Hepatocyte (in vitro differentiated cells): Measurements from ENCODE around the gene ETFBKMT. TPM values are rescaled to one million over a fixed set of nuclear protein-coding genes. Genes with fewer than 3 reads are reported as not detected.
"Not testable (repeated sequence)": the region's sequence is repeated elsewhere in the genome, so short reads cannot be mapped to it uniquely, and the experiment has no call there.

Experiments
- DNase-seq: peaks from one replicate; pipeline ENCODE4 v3.0.0-alpha.2; 2016; ENCODE audit warnings: low spot score
- H2AFZ ChIP-seq: fragments of 200-600 bp; sonication (generic); 2 replicates; pipeline ENCODE4 v1.6.0; 2016; ENCODE audit warnings: antibody characterized with exemption, mild to moderate bottlenecking
- H3K27ac ChIP-seq: fragments of 200-600 bp; sonication (generic); 2 replicates; pipeline ENCODE4 v1.5.1; 2016; ENCODE audit warnings: mild to moderate bottlenecking
- H3K27me3 ChIP-seq: fragments of 200-600 bp; sonication (generic); 2 replicates; pipeline ENCODE4 v1.6.1; 2016
- H3K36me3 ChIP-seq: fragments of 200-600 bp; sonication (generic); replicated peaks from 2 replicates; pipeline ENCODE4 v1.5.1; 2016; ENCODE audit warnings: low read depth; ENCODE audit not compliant: insufficient read depth
- H3K4me1 ChIP-seq: fragments of 200-600 bp; sonication (generic); 2 replicates; pipeline ENCODE4 v1.5.1; 2016; ENCODE audit warnings: mild to moderate bottlenecking, moderate library complexity; ENCODE audit not compliant: insufficient read depth
- H3K4me2 ChIP-seq: fragments of 200-600 bp; sonication (generic); 2 replicates; pipeline ENCODE4 v1.6.0; 2016
- H3K4me3 ChIP-seq: fragments of 200-600 bp; sonication (generic); 2 replicates; pipeline ENCODE4 v1.5.1; 2016; ENCODE audit warnings: mild to moderate bottlenecking
- H3K79me2 ChIP-seq: fragments of 200-600 bp; sonication (generic); 2 replicates; pipeline ENCODE4 v1.6.0; 2017; ENCODE audit warnings: mild to moderate bottlenecking
- H3K9me2 ChIP-seq: fragments of 200-600 bp; sonication (generic); replicated peaks from 2 replicates; pipeline ENCODE4 v1.6.0; 2017; ENCODE audit warnings: mild to moderate bottlenecking; ENCODE audit not compliant: insufficient read depth
- H3K9me3 ChIP-seq: fragments of 200-600 bp; sonication (generic); 2 replicates; pipeline ENCODE4 v1.5.1; 2016; ENCODE audit warnings: low read depth, mild to moderate bottlenecking
- H4K20me1 ChIP-seq: fragments of 200-600 bp; sonication (generic); 2 replicates; pipeline ENCODE4 v1.6.0; 2016; ENCODE audit warnings: mild to moderate bottlenecking; ENCODE audit not compliant: insufficient read depth, poor library complexity, severe bottlenecking
- EZH2 ChIP-seq: fragments of 200-600 bp; sonication (generic); IDR thresholded peaks from 2 replicates; pipeline ENCODE4 v1.6.1; 2016; ENCODE audit warnings: antibody characterized with exemption, mild to moderate bottlenecking, borderline replicate concordance
- EZH2phosphoT487 ChIP-seq: fragments of 200-600 bp; sonication (generic); IDR thresholded peaks from one replicate; pipeline ENCODE4 v1.6.1; 2018; ENCODE audit warnings: antibody characterized with exemption, mild to moderate bottlenecking, low read depth, moderate library complexity; ENCODE audit not compliant: unreplicated experiment, severe bottlenecking
- WGBS: methylation state at CpG from one replicate; pipeline ENCODE4 v1.1.6; 2016; ENCODE audit warnings: low lambda C conversion rate; ENCODE audit errors: missing lambda C conversion rate; 5-methylcytosine and 5-hydroxymethylcytosine counted together
- polyA plus RNA-seq: library from polyadenylated mRNA; unstranded; fragments of >200 nt; fragmentation: Nextera tagmentation; extraction: Ambion mirVana; gene quantifications from 2 replicates; pipeline ENCODE4 v1.2.1, GENCODE V29; 2016
- total RNA-seq: library from RNA; depleted of rRNA; stranded (reverse); fragments of >200 nt; gene quantifications from 2 replicates; pipeline ENCODE4 v1.2.3, GENCODE V29; 2014
- TF ChIP-seq, protein P1 (sequence below): fragments of 200-600 bp; sonication (generic); IDR thresholded peaks from 2 replicates; pipeline ENCODE4 v1.5.1; 2016; ENCODE audit warnings: antibody characterized with exemption, mild to moderate bottlenecking; ENCODE audit not compliant: poor library complexity

Gene ETFBKMT
- total and polyA plus RNA-seq, 2 experiments from 2014 or later: 4.7 to 4.9 TPM

DNA sequence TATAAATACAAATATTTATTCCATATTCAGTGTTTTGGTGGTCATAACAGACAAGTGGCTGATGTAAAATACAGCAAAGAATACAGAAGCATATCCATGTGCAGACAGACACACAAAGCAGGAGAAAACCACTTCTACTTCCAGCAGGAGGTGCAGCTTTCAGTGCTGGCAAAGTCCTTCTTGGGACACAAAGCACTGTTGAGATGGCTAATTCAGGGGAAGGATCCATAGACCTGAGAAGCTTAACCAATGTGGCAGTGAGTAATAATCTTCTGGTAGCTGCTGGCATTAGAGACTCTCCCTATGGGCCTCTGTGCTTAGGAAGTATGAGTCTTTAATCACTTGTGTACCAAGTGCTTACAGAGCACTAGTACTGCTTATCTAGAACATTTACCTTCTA is 42.6 kb downstream of the ETFBKMT start:
- H4K20me1 ChIP-seq: no peaks in the 10 kb centered on the region
- no peaks in the 10 kb centered on the region for H3K27me3 ChIP-seq
- H3K79me2 ChIP-seq: no peaks in the 10 kb centered on the region
- TF ChIP-seq, protein P1, sequence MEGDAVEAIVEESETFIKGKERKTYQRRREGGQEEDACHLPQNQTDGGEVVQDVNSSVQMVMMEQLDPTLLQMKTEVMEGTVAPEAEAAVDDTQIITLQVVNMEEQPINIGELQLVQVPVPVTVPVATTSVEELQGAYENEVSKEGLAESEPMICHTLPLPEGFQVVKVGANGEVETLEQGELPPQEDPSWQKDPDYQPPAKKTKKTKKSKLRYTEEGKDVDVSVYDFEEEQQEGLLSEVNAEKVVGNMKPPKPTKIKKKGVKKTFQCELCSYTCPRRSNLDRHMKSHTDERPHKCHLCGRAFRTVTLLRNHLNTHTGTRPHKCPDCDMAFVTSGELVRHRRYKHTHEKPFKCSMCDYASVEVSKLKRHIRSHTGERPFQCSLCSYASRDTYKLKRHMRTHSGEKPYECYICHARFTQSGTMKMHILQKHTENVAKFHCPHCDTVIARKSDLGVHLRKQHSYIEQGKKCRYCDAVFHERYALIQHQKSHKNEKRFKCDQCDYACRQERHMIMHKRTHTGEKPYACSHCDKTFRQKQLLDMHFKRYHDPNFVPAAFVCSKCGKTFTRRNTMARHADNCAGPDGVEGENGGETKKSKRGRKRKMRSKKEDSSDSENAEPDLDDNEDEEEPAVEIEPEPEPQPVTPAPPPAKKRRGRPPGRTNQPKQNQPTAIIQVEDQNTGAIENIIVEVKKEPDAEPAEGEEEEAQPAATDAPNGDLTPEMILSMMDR: peak; percentile 19
- no peak for TF ChIP-seq EZH2phosphoT487
- H3K9me3 ChIP-seq: no peaks in the 10 kb centered on the region
- no peaks in the 10 kb centered on the region for H3K4me1 ChIP-seq
- no peak overlapping the region for H3K4me2 ChIP-seq
- no peaks in the 10 kb centered on the region for H3K9me2 ChIP-seq
- H3K36me3 ChIP-seq: peaks cover 3% of the 10 kb centered on the region
- H3K4me3 ChIP-seq: no peak overlapping the region
- DNase-seq: peak; percentile 10
- no peak overlapping the region for H3K27ac ChIP-seq
- H2AFZ ChIP-seq: no peak overlapping the region

DNA sequence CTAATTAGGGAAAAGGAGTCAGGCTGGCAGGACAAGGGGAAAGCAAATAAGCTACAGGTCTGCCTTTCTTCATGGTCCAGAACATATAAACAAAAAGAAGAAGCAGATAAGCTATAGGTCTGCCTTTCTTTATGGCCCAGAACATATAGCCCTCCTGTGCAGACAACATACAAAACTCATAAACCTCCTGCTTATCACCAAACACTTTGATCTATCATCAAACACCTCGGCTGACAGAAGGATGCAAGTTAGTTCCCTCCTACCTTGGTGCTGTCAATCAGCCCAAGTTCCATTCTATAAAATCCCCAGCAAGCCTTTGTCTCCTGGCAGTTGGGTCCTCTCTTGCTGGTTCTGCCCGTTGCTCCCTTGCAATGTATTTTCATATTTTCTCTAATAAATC is 46.1 kb downstream of the ETFBKMT start:
- Histone ChIP-seq H4K20me1 (no peaks in the 10 kb centered on the region), H3K4me2 (no peak overlapping the region), H3K4me3 (no peak overlapping the region), H3K36me3 (no peaks in the 10 kb centered on the region), H3K9me3 (no peaks in the 10 kb centered on the region), H2AFZ (no peak overlapping the region), H3K4me1 (no peaks in the 10 kb centered on the region), H3K9me2 (no peaks in the 10 kb centered on the region), H3K27ac (no peak overlapping the region), H3K27me3 (no peaks in the 10 kb centered on the region), H3K79me2 (no peaks in the 10 kb centered on the region)
- no peak for DNase-seq
- TF ChIP-seq EZH2 (no peak), EZH2phosphoT487 (no peak)
- TF ChIP-seq, protein P1: no peak
- 47% methylated on average over 2 of the region's 2 CpGs for WGBS

DNA sequence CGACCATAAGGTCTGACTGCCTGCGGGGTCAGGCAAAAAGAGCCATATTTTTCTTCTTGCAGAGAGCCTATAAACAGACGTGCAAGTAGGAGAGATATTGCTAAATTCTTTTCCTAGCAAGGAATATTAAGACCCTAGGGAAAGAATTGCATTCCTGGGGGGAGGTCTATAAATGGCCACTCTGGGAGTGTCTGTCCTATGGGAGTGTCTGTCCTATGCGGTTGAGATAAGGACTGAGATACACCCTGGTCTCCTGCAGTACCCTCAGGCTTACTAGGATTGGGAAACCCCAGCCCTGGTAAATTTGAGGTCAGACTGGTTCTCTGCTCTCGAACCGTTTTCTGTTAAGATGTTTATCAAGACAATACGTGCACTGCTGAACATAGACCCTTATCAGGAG is 48.6 kb downstream of the ETFBKMT start:
- H3K4me2 ChIP-seq, H4K20me1 ChIP-seq, H3K79me2 ChIP-seq, DNase-seq, H3K9me2 ChIP-seq, H3K9me3 ChIP-seq, H3K27ac ChIP-seq, H2AFZ ChIP-seq, H3K4me3 ChIP-seq, H3K4me1 ChIP-seq, H3K36me3 ChIP-seq, H3K27me3 ChIP-seq: not testable (repeated sequence)
- WGBS: 97% methylated on average over 7 of the region's 7 CpGs

DNA sequence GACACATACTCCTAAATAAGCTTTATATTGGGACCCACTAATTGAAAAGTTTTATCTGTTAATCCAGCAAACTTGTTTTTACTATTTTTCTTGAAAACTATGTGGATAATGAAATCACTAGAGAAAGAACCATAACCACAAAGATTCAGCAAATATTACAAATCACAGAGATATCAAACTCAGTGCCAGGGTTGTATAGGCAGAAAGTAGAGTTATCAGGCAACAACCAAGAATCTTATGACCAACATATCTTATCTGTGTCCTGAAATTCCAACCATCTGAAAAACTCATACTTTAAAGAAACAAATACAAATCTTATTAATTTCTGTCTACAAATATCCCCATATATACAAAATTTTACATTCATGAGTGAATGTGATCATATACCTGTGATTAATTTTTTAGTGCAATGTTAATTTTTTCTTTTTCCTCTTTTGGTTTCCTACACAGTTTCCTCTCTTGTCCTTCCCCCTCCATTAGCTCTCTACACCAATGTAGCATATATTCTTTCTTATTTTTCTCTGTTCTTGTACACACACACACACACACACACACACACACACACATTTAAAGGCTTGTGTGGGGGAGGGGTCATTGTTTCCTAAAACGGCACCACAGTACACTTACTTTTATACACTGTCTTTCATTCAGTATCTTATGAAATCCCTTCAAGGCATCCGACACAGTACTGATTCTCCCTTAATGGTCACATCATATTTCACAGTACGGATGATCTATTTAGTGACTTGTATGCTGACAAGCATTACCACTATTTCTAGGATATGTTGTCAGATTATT is 50.7 kb downstream of the ETFBKMT start:
- TF ChIP-seq EZH2 (no peak), EZH2phosphoT487 (no peak)
- TF ChIP-seq, protein P1: no peak
- H3K4me3 ChIP-seq: no peak overlapping the region
- no peak for DNase-seq
- 90% methylated on average over 3 of the region's 3 CpGs for WGBS
- H3K9me2 ChIP-seq: no peaks in the 10 kb centered on the region
- H3K36me3 ChIP-seq: no peaks in the 10 kb centered on the region
- no peaks in the 10 kb centered on the region for H4K20me1 ChIP-seq
- no peaks in the 10 kb centered on the region for H3K9me3 ChIP-seq
- no peaks in the 10 kb centered on the region for H3K27me3 ChIP-seq
- H3K79me2 ChIP-seq: no peaks in the 10 kb centered on the region
- no peak overlapping the region for H3K4me2 ChIP-seq
- no peaks in the 10 kb centered on the region for H3K4me1 ChIP-seq
- H2AFZ ChIP-seq: no peak overlapping the region
- no peak overlapping the region for H3K27ac ChIP-seq
